H1 (cell line): ENCODE data around the gene INPP4B.

Experiments used
- ASH2L ChIP-seq: fragments of 200-600, 300-600 bp; sonication (generic); IDR thresholded peaks from one replicate; pipeline ENCODE4 v1.7.1; 2017; ENCODE audit warnings: low read length
- CEBPB ChIP-seq: IDR thresholded peaks from 2 replicates; pipeline ENCODE4 v1.6.1; 2012; ENCODE audit warnings: low read depth, low read length
- CHD2 ChIP-seq: IDR thresholded peaks from 2 replicates; pipeline ENCODE4 v1.6.1; 2012; ENCODE audit warnings: low read length, improper control_type of control experiment
- CTCF ChIP-seq, 3 experiments: IDR thresholded peaks; 1 replicate in 2 of 3; 2 replicates in 1 of 3; pipeline versions ENCODE4 v1.5.1 to v1.6.1; 2011; ENCODE audit warnings: low read length in 3 of 3, mild to moderate bottlenecking in 3 of 3, inconsistent platforms in 2 of 3, low read depth in 1 of 3, moderate library complexity in 1 of 3; ENCODE audit not compliant: insufficient read depth in 1 of 3; ENCODE audit errors: control extremely low read depth in 1 of 3
- EGR1 ChIP-seq: IDR thresholded peaks from 2 replicates; pipeline ENCODE4 v1.6.1; 2011; ENCODE audit warnings: low read depth, low read length, borderline replicate concordance
- EZH2 ChIP-seq: fragments of 200-600 bp; sonication (generic); IDR thresholded peaks from 2 replicates; pipeline ENCODE4 v1.7.1; 2012; ENCODE audit warnings: low read depth, mild to moderate bottlenecking, moderate library complexity, low read length, inconsistent platforms; ENCODE audit not compliant: severe bottlenecking
- JUN ChIP-seq: IDR thresholded peaks from 2 replicates; pipeline ENCODE4 v1.6.1; 2011; ENCODE audit warnings: low read depth, mild to moderate bottlenecking, improper control_type of control experiment, low read length
- JUND ChIP-seq: IDR thresholded peaks from 2 replicates; pipeline ENCODE4 v1.6.1; 2011; ENCODE audit warnings: mild to moderate bottlenecking, improper control_type of control experiment, low read length
- MAX ChIP-seq: IDR thresholded peaks from 2 replicates; pipeline ENCODE4 v1.6.1; 2012; ENCODE audit warnings: inconsistent platforms
- NANOG ChIP-seq: IDR thresholded peaks from 2 replicates; pipeline ENCODE4 v1.6.1; 2011; ENCODE audit warnings: low read length, low read depth, mild to moderate bottlenecking, inconsistent platforms; ENCODE audit not compliant: insufficient read depth, poor library complexity, severe bottlenecking
- POLR2A ChIP-seq, 2 experiments: IDR thresholded peaks; 1 replicate in 1 of 2; 2 replicates in 1 of 2; pipeline ENCODE4 v1.6.1; 2011; ENCODE audit warnings: low read depth in 2 of 2, low read length in 2 of 2, mild to moderate bottlenecking in 2 of 2; ENCODE audit errors: control extremely low read depth in 1 of 2
- TAF1 ChIP-seq: IDR thresholded peaks from 2 replicates; pipeline ENCODE4 v1.6.1; 2011; ENCODE audit warnings: mild to moderate bottlenecking, low read depth, low read length
- YY1 ChIP-seq: IDR thresholded peaks from 2 replicates; pipeline ENCODE4 v1.6.1; 2011; ENCODE audit warnings: low read depth, mild to moderate bottlenecking, low read length
- ZNF274 ChIP-seq: IDR thresholded peaks from 2 replicates; pipeline ENCODE4 v1.7.0; 2012; ENCODE audit warnings: low read length, borderline replicate concordance; ENCODE audit errors: extremely low read depth

- TF ChIP-seq CEBPB = no peak
- no peak for TF ChIP-seq EGR1
- TF ChIP-seq CTCF (IDR thresholded peaks at IDR 0.05; ENCODE audit: control extremely low read depth in 1 of 3, insufficient read depth in 1 of 3, low read depth in 1 of 3, low read length in 3 of 3) = no peak
- TF ChIP-seq POLR2A (IDR thresholded peaks at IDR 0.05; ENCODE audit: control extremely low read depth in 1 of 2, low read depth in 2 of 2, low read length in 2 of 2) = no peak
- TF ChIP-seq JUND = no peak
- TF ChIP-seq JUN = no peak
- no peak for TF ChIP-seq YY1
- no peak for TF ChIP-seq ASH2L
- no peak for TF ChIP-seq MAX
- no peak for TF ChIP-seq TAF1
- no peak for TF ChIP-seq EZH2
- no peak for TF ChIP-seq CHD2
- no peak for TF ChIP-seq NANOG
- no peak for TF ChIP-seq ZNF274
These were observed 634.7 kb downstream of the INPP4B start for GRCh38 chr4:142211444-142211843.
